Islet precursor cell (in vitro differentiated cells): ENCODE data around the gene FOXK2.

Experiments used
- DNase-seq: peaks from one replicate; pipeline ENCODE4 v3.0.0-alpha.2; 2018

Gene FOXK2

GRCh38 chr17:82592289-82592766 is 72.8 kb downstream of the FOXK2 start:
- DNase-seq, result peak; percentile 70

DNA sequence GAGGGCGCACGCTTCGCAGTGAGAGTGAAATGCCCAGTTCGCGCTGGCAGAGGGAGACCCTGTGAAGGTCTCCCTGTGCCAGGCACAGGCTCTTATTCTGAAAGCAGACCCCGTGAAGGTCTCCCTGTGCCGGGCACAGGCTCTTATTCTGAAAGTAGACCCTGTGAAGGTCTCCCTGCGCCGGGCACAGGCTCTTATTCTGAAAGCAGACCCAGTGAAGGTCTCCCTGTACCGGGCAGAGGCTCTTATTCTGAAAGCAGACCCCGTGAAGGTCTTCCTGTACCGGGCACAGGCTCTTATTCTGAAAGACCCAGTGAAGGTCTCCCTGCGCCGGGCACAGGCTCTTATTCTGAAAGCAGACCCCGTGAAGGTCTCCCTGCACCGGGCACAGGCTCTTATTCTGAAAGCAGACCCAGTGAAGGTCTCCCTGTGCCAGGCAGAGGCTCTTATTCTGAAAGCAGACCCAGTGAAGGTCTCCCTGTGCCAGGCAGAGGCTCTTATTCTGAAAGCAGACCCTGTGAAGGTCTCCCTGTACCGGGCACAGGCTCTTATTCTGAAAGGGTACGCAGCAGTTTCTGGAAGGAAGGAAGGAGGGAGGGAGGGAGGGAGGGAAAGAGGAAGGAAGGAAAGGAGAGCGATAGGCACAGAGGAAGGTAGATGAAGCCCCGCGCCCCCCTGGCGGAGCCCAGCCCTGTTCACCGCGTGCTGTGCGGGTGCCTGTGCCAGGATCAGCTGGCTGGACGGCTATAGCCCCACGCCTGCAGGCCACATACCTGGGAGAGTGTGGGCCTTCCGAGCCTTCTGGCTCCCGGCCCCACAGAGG is 73.4 kb downstream of the FOXK2 start:
- DNase-seq, result peak; percentile 78

DNA sequence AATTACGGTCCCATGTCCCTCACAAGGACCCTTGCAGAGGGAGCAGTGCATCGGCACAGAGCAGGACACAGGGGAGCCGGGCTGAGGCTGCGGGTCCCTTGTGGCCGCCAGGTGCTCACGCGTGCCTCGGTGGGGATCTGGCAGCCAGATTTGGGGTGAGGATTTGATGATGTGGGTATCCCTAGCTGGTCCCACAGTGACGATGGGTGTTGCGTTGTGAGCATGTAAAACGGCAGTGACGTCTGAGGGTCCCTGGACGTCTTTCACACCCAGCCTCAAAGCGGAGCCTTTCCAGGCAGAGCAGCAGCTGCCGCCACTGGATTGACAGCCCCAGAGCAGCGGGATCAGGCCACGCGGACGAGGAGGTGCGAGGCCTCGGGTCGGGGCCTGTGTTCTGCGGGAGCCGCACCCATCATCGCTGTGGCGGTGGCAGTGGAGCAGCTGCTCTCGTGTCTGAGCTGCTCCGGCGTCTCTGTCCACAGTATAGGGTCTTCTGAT is 74.1 kb downstream of the FOXK2 start:
- peak; percentile 50 for DNase-seq

- no peak for DNase-seq
Measured at GRCh38 chr17:82594571-82594970, 75.0 kb downstream of the FOXK2 start.

- DNase-seq, result no peak
Measured at GRCh38 chr17:82595893-82596292, 76.4 kb downstream of the FOXK2 start.

- DNase-seq, result no peak
Measured at GRCh38 chr17:82596296-82596695, 76.8 kb downstream of the FOXK2 start.

- peak; percentile 50 for DNase-seq
Measured at GRCh38 chr17:82596837-82597672, 77.5 kb downstream of the FOXK2 start.

GRCh38 chr17:82598256-82599119 is 79.0 kb downstream of the FOXK2 start:
- DNase-seq, result peak; percentile 65

DNA sequence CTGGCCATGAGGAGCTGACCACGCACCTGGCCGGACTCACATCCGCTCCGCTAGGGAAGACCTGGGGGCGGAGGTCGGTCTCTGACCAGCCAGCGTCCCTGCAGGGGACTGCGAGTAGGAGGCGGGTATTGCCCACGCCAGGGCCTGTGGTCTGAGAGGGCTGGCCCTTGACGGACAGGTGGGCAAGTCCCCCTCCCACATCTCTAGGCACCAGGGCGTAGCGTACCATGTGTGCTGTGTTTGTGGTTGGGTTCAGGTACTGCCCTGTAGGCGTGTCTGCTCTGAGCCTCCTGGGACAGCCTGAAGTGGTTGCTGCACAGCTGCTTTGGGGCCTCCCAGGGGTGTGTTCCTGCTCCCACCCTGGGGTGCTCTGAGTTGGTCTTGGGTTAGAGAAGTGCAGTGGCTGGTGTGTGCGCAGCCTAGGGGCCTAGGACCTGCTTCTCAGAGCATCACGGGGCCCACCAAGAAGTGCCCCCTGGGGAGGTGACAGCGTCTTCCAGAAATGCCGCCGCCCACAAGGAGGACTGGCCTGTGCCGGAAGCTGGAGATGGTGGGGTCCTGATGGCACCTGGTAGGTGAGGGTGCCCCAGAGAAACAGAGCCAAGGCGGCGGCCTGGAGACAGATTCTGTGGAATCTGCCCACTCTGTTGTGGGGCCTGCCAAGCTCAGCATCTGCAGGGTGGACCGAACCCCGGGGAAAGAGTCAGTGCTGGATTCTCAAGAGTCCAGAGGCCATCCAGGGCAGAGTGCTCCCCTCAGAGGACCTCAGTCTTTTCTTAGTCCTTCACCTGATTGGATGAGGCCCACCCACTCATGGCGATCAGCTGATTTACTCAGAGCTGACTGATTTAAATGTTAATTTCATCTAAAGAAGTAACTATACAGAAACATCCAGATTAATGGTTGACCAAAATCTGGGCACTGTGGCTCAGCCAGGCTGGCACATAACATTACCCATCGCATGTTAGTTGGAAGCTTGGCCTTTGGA is 80.4 kb downstream of the FOXK2 start:
- peak; percentile 59 for DNase-seq

- peak; percentile 53 for DNase-seq
Measured at GRCh38 chr17:82600731-82601446, 81.4 kb downstream of the FOXK2 start.

GRCh38 chr17:82601447-82602000 is 82.0 kb downstream of the FOXK2 start:
- no peak for DNase-seq

DNA sequence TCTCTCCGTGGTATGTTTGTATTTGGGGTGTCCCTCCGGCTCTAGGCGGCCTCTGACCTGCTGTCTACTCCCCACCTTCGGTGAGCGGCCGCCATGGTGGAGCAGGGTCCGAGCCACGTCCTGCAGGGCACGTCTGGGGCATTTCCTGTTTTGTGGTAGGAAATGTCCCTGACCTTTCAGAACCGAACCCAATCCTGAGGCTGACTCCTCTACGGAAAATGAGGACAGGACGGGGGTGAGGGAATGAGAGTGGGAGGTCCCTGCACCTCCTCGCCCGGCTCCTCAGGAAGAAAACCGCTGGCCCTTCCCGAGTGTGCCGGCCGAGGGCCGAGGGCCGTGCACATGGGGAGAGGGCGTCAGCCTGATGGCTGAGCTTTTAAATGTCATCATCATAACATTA is 83.0 kb downstream of the FOXK2 start:
- DNase-seq, result peak; percentile 55

GRCh38 chr17:82602986-82603710 is 83.6 kb downstream of the FOXK2 start:
- no peak for DNase-seq

- no peak for DNase-seq
Measured at GRCh38 chr17:82603981-82604448, 84.5 kb downstream of the FOXK2 start.

DNA sequence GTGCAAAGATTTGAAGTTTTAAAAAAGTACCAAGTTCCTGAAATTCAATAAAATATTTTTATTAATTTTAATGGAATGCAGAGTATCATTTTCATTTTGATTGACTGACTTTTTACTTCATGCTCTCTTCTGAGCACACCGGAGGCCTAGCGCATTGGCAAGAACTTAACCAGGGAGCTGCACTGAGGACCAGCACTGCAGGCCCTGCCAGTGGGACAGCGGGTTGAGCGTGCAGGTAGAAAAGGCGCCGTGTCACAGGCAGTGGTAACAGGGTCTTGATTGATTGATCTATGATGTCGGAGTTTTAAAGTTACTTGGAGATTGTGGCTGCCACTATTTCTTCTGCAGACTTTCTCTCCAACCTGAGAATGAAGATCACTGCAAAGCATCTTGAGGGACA is 85.0 kb downstream of the FOXK2 start:
- DNase-seq, result no peak

GRCh38 chr17:82605939-82606600 is 86.5 kb downstream of the FOXK2 start:
- DNase-seq, result peak; percentile 52

- DNase-seq, result peak; percentile 50
Measured at GRCh38 chr17:82608816-82609215, 89.3 kb downstream of the FOXK2 start.

DNA sequence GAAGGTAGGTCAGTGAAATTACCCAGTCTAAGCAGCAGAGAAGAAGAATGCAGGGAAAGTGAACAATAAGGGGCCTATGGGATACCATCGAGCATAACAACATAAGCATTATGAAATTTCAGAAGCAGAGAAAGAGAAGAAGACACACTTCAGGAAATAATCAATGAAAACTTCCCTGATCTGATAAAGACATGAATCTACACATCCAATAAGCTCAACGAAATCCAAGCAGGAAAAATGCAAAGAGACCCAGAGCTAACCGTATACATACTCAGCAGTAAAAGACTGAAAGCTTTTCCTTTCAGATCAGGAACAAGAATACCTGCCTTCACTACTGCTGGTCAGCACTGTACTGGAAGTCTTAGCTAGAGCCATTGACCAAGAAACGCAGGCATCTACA is 90.1 kb downstream of the FOXK2 start:
- DNase-seq, result no peak
